ENCODE measurements around the gene OTUD1. TPM values are rescaled to one million over a fixed set of nuclear protein-coding genes. Genes with fewer than 3 reads are reported as not detected.

OTUD1 gene
- total RNA-seq, 1 experiment from 2014 or later: 3.8 TPM

DNA sequence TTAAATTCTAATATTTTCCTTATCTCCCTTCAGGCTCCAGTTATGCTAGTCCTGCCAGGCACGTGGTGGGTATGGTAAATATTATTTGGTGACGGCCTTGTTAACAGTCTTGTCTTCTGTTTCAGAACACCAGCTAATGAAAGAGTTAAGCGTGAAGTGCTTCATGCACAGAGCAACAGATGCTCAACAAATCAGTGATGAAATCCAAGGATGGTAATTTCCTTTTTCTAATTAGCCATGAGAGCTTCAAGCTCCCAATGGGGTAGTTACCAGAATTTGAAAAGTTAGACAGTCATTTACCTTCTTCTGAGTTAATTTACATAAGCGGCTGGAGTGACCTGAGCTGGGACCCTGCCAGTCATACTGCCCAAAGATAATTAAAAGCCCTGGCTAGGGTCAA lies 1.9 kb upstream of the OTUD1 start:
- Histone ChIP-seq H3K4me1 (ENCODE audit: insufficient read depth, low read length) (no peaks in the 10 kb centered on the region), H3K4me2 (ENCODE audit: insufficient read depth, insufficient read length, low read length) (no peak overlapping the region), H3K23ac (ENCODE audit: insufficient read length, low read depth, low read length) (no peak overlapping the region), H3K14ac (ENCODE audit: insufficient read depth, low read length) (no peak overlapping the region), H2BK20ac (ENCODE audit: low read depth, low read length, poor library complexity, severe bottlenecking) (no peak overlapping the region), H3K23me2 (ENCODE audit: insufficient read length, low read depth, low read length, poor library complexity, severe bottlenecking) (peaks cover 5% of the 10 kb centered on the region), H3K56ac (ENCODE audit: insufficient read length, low read depth, low read length) (no peak overlapping the region), H3K79me2 (ENCODE audit: insufficient read depth, low read length) (no peaks in the 10 kb centered on the region), H2BK12ac (ENCODE audit: insufficient read length, low read depth, low read length) (no peak overlapping the region), H3K9ac (ENCODE audit: extremely low read depth, insufficient read length, low read length) (no peak overlapping the region), H3K4ac (ENCODE audit: low read depth, low read length) (no peak overlapping the region), H4K91ac (ENCODE audit: insufficient read length, low read depth, low read length) (no peak overlapping the region), H3K18ac (ENCODE audit: insufficient read length, low read depth, low read length) (no peak overlapping the region), H3K79me1 (ENCODE audit: insufficient read depth, low read depth, low read length, poor library complexity, severe bottlenecking) (no peaks in the 10 kb centered on the region), H4K5ac (ENCODE audit: insufficient read length, low read depth, low read length) (no peak overlapping the region), H4K20me1 (ENCODE audit: control insufficient read depth, insufficient read depth, insufficient read length) (no peaks in the 10 kb centered on the region), H2AK5ac (ENCODE audit: insufficient read length, low read length) (no peak overlapping the region), H2AFZ (ENCODE audit: low read length) (no peak overlapping the region), H2BK15ac (ENCODE audit: low read depth, low read length) (no peak overlapping the region), H3K27me3 (ENCODE audit: insufficient read depth, low read length) (no peaks in the 10 kb centered on the region), H2BK5ac (ENCODE audit: insufficient read length, low read length) (no peak overlapping the region), H3K27ac (ENCODE audit: insufficient read length, low read depth, low read length) (no peak overlapping the region), H3K9me3 (ENCODE audit: control insufficient read depth, low read depth, low read length) (no peaks in the 10 kb centered on the region), H2BK120ac (ENCODE audit: low read depth, low read length, poor library complexity, severe bottlenecking) (no peak overlapping the region), H3T11ph (ENCODE audit: low read length) (no peak overlapping the region), H4K8ac (replicated peaks; ENCODE audit: insufficient read length, low read depth, low read length) (no peak overlapping the region)
- Mint-ChIP-seq H3K36me3 (ENCODE audit: insufficient read depth in 1 of 3, low read depth in 3 of 3) (no peaks in the 10 kb centered on the region; a peak in 2 of 7 replicates), H3K27ac (no peak overlapping the region), H3K9me3 (no peaks in the 10 kb centered on the region; a peak in 2 of 5 replicates), H3K27me3 (ENCODE audit: low read depth) (peaks cover 15% of the 10 kb centered on the region), H3K4me1 (peaks cover 18 to 22% of the 10 kb centered on the region in 2 experiments), H3K4me3 (no peak overlapping the region)
- WGBS (ENCODE audit: extremely low coverage, insufficient read length, low lambda C conversion rate): no CpG with 5 or more reads among the region's 4 CpGs
- no peak for DNase-seq
- TF ChIP-seq, protein P1, sequence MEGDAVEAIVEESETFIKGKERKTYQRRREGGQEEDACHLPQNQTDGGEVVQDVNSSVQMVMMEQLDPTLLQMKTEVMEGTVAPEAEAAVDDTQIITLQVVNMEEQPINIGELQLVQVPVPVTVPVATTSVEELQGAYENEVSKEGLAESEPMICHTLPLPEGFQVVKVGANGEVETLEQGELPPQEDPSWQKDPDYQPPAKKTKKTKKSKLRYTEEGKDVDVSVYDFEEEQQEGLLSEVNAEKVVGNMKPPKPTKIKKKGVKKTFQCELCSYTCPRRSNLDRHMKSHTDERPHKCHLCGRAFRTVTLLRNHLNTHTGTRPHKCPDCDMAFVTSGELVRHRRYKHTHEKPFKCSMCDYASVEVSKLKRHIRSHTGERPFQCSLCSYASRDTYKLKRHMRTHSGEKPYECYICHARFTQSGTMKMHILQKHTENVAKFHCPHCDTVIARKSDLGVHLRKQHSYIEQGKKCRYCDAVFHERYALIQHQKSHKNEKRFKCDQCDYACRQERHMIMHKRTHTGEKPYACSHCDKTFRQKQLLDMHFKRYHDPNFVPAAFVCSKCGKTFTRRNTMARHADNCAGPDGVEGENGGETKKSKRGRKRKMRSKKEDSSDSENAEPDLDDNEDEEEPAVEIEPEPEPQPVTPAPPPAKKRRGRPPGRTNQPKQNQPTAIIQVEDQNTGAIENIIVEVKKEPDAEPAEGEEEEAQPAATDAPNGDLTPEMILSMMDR (conservative IDR thresholded peaks at IDR 0.05): no peak
